T-helper 9 cell (primary cell): ENCODE data around the gene IL1B.
"Not testable (repeated sequence)": the region's sequence is repeated elsewhere in the genome, so short reads cannot be mapped to it uniquely, and the experiment has no call there.

Experiments used
- DNase-seq: peaks from one replicate; pipeline ENCODE4 v3.0.0-alpha.2; 2020
- total RNA-seq, 2 donors: gene quantifications; one replicate each; lab custom pipeline; 2026; lab: John Stamatoyannopoulos, UW

IL1B gene
- total RNA-seq: 0 to 0.48 reads per million in 2 donors

GRCh38 chr2:112836695-112837117 is at the start of gene IL1B:
Gene IL1B (minus strand): TSS chr2:112836779. CDS start chr2:112836229, 550 bp downstream.
- DNase-seq: no peak

- no peak for DNase-seq
Measured at GRCh38 chr2:112886291-112886690, 49.7 kb upstream of the IL1B start.

GRCh38 chr2:112885506-112885902 is 48.9 kb upstream of the IL1B start:
- DNase-seq: no peak

GRCh38 chr2:112884869-112885505 is 48.4 kb upstream of the IL1B start:
- DNase-seq: peak; percentile 57

- no peak for DNase-seq
Measured at GRCh38 chr2:112883669-112884068, 47.1 kb upstream of the IL1B start.

GRCh38 chr2:112881217-112881985 is 44.8 kb upstream of the IL1B start:
- DNase-seq: no peak

GRCh38 chr2:112880696-112881095 is 44.1 kb upstream of the IL1B start:
- DNase-seq: no peak

GRCh38 chr2:112880091-112880531 is 43.5 kb upstream of the IL1B start:
- no peak for DNase-seq

GRCh38 chr2:112879491-112880041 is 43.0 kb upstream of the IL1B start:
- no peak for DNase-seq

- no peak for DNase-seq
Measured at GRCh38 chr2:112877423-112877822, 40.8 kb upstream of the IL1B start.

GRCh38 chr2:112876971-112877361 is 40.4 kb upstream of the IL1B start:
- DNase-seq: no peak

- DNase-seq: no peak
Measured at GRCh38 chr2:112876257-112876970, 39.8 kb upstream of the IL1B start.

- DNase-seq: no peak
Measured at GRCh38 chr2:112870841-112871835, 34.6 kb upstream of the IL1B start.

GRCh38 chr2:112869258-112869842 is 32.8 kb upstream of the IL1B start:
- no peak for DNase-seq

- no peak for DNase-seq
Measured at GRCh38 chr2:112867701-112868631, 31.4 kb upstream of the IL1B start.

GRCh38 chr2:112866128-112866835 is 29.7 kb upstream of the IL1B start:
- DNase-seq: no peak

- DNase-seq: no peak
Measured at GRCh38 chr2:112864072-112864471, 27.5 kb upstream of the IL1B start.

- not testable (repeated sequence) for DNase-seq
Measured at GRCh38 chr2:112859406-112860183, 23.0 kb upstream of the IL1B start.

GRCh38 chr2:112850588-112850987 is 14.0 kb upstream of the IL1B start:
- DNase-seq: no peak
